Spinal cord (tissue), 10 donors: ENCODE results near the gene PNISR. TPM values are rescaled to one million over a fixed set of nuclear protein-coding genes. Genes with fewer than 3 reads are reported as not detected.

Experiments
- DNase-seq, 6 donors: peaks; one replicate each; pipeline versions ENCODE4 v3.0.0 to v3.0.0-alpha.2; 2013 to 2015; ENCODE audit warnings: low spot score in 6 of 6, low read depth in 4 of 6
- H3K27ac ChIP-seq: one replicate; pipeline ENCODE4 v1.5.1; 2013; ENCODE audit warnings: low read depth, low read length, control low read depth
- H3K27me3 ChIP-seq: one replicate; pipeline ENCODE4 v1.6.1; 2013; ENCODE audit warnings: low read length; ENCODE audit not compliant: control insufficient read depth, insufficient read depth
- H3K36me3 ChIP-seq: one replicate; pipeline ENCODE4 v1.6.1; 2013; ENCODE audit warnings: low read length; ENCODE audit not compliant: control insufficient read depth, insufficient read depth
- H3K4me1 ChIP-seq: one replicate; pipeline ENCODE4 v1.6.1; 2013; ENCODE audit warnings: low read length; ENCODE audit not compliant: control insufficient read depth, insufficient read depth
- H3K4me3 ChIP-seq: one replicate; pipeline ENCODE4 v1.5.1; 2013; ENCODE audit warnings: low read depth, low read length, control low read depth
- H3K9me3 ChIP-seq: one replicate; pipeline ENCODE4 v1.6.1; 2013; ENCODE audit warnings: low read length; ENCODE audit not compliant: control insufficient read depth, insufficient read depth
- WGBS: methylation state at CpG from one replicate; pipeline ENCODE4 v1.1.5; 2013; ENCODE audit warnings: missing lambda C conversion rate; ENCODE audit not compliant: insufficient coverage; 5-methylcytosine and 5-hydroxymethylcytosine counted together
- polyA plus RNA-seq, 2 donors: library from polyadenylated mRNA; unstranded; fragments of 120-200 nt; gene quantifications; one replicate each; pipeline ENCODE4 v1.2.1, GENCODE V29; 2013; ENCODE audit not compliant: insufficient read length in 2 of 2
- total RNA-seq, 2 donors: library from RNA; depleted of rRNA in 1 of 2; stranded (reverse); fragments of 120-200 nt in 1 of 2; fragments of >200 nt in 1 of 2; gene quantifications; one replicate each; pipeline versions ENCODE4 v1.2.3 to v1.2.4, GENCODE V29; 2013 to 2014
- donor health status: healthy.

PNISR gene
- total and polyA plus RNA-seq, 4 donors, result 159 to 204 (median 193) TPM

- DNase-seq, result no peak
- Histone ChIP-seq H3K4me1 (no peaks in the 10 kb centered on the region), H3K9me3 (no peaks in the 10 kb centered on the region), H3K27ac (no peak overlapping the region), H3K36me3 (no peaks in the 10 kb centered on the region), H3K4me3 (no peak overlapping the region), H3K27me3 (no peaks in the 10 kb centered on the region)
Measured at GRCh38 chr6:99378636-99379035, 46.5 kb downstream of the PNISR start.

DNA sequence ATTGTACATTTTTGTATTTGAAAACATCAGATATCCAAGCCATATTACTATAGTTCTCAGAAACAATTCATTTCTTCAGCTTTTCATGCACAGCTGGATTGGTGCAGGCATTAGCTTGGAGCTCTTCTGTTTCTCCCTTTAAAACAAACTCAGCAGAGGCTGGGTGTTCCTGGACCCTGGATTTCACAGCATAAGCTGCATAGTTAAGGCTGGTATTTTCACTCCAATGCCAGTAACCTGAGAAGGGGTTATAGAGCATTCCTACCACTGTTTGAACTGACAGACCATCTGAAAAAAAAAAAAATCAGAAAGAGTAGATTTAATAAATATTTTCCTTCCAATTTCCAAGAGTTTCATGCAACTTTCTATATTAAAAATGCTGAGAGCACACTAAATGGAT, 55.6 kb downstream of the PNISR start:
- H3K9me3 ChIP-seq, result no peaks in the 10 kb centered on the region
- peaks cover 3% of the 10 kb centered on the region for H3K36me3 ChIP-seq
- H3K4me3 ChIP-seq, result no peak overlapping the region
- no peaks in the 10 kb centered on the region for H3K4me1 ChIP-seq
- no peak overlapping the region for H3K27ac ChIP-seq
- H3K27me3 ChIP-seq, result no peaks in the 10 kb centered on the region
- no peak for DNase-seq

GRCh38 chr6:99366852-99367251, 58.3 kb downstream of the PNISR start:
- no peaks in the 10 kb centered on the region for H3K9me3 ChIP-seq
- H3K36me3 ChIP-seq, result peaks cover 3% of the 10 kb centered on the region
- no CpG with 5 or more reads among the region's 2 CpGs for WGBS
- no peak for DNase-seq
- H3K27me3 ChIP-seq, result no peaks in the 10 kb centered on the region
- no peak overlapping the region for H3K27ac ChIP-seq
- H3K4me1 ChIP-seq, result no peaks in the 10 kb centered on the region
- H3K4me3 ChIP-seq, result no peak overlapping the region

DNA sequence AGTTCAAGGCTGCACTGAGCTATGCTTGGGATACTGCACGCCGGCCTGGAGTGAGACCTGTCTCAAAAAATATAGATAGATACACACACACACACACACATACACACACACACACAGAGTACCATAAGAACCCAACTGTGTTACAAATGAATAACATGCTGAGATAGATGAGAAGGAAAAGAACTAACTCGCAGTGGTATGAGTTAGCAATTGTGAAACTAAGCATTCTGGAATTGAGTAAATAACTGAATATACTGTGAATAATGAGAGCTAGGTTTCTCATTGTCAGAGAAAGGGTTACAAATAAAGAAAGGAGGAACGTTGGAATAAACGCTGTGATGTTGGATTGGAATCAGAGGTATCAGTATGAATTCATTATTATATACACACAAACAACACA, 61.1 kb downstream of the PNISR start:
- Histone ChIP-seq H3K9me3 (no peaks in the 10 kb centered on the region), H3K27ac (no peak overlapping the region), H3K4me3 (no peak overlapping the region), H3K27me3 (no peaks in the 10 kb centered on the region), H3K4me1 (no peaks in the 10 kb centered on the region), H3K36me3 (peaks cover 2% of the 10 kb centered on the region)
- DNase-seq, result no peak
- 100% methylated on average over 1 of the region's 5 CpGs for WGBS

GRCh38 chr6:99362678-99363268, 62.3 kb downstream of the PNISR start:
- Histone ChIP-seq H3K4me1 (no peaks in the 10 kb centered on the region), H3K9me3 (no peaks in the 10 kb centered on the region), H3K36me3 (no peaks in the 10 kb centered on the region), H3K27me3 (no peaks in the 10 kb centered on the region), H3K4me3 (no peak overlapping the region), H3K27ac (no peak overlapping the region)
- whole genome bisulfite sequencing, result 94% methylated on average over 1 of the region's 1 CpG
- no peak for DNase-seq

DNA sequence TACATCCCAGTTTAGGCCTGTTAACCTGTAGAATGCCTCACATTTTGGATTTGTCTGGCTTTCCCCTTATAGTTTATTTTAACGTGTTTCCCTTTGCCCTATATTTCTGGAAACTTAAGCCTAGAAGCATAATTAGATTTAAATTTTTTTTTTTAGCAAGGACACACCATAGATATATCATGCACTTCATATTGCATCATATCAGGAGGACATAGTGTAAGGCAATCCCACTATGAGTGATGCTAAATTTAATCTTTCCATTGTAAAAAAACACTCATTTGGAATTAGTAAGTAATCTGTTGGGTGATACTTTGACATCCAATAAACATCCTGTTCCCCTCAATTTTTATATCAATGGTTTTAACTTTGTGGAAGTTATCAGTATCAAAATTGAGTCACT, 65.3 kb downstream of the PNISR start:
- H3K36me3 ChIP-seq, result no peaks in the 10 kb centered on the region
- H3K4me1 ChIP-seq, result no peaks in the 10 kb centered on the region
- H3K4me3 ChIP-seq, result no peak overlapping the region
- no CpG with 5 or more reads among the region's 1 CpG for WGBS
- no peaks in the 10 kb centered on the region for H3K9me3 ChIP-seq
- peaks cover 4% of the 10 kb centered on the region for H3K27me3 ChIP-seq
- no peak overlapping the region for H3K27ac ChIP-seq
- no peak for DNase-seq

GRCh38 chr6:99356641-99357040, 68.5 kb downstream of the PNISR start:
- DNase-seq, result no peak
- Histone ChIP-seq H3K4me1 (no peaks in the 10 kb centered on the region), H3K27ac (no peak overlapping the region), H3K27me3 (peaks cover 4% of the 10 kb centered on the region), H3K36me3 (no peaks in the 10 kb centered on the region), H3K4me3 (no peak overlapping the region), H3K9me3 (no peaks in the 10 kb centered on the region)
- 86% methylated on average over 1 of the region's 1 CpG for WGBS

GRCh38 chr6:99354983-99355382, 70.1 kb downstream of the PNISR start:
- H3K36me3 ChIP-seq, result no peaks in the 10 kb centered on the region
- H3K27me3 ChIP-seq, result peaks cover 4% of the 10 kb centered on the region
- 83% methylated on average over 4 of the region's 4 CpGs for WGBS
- H3K4me1 ChIP-seq, result peaks cover 5% of the 10 kb centered on the region
- no peak for DNase-seq
- no peak overlapping the region for H3K27ac ChIP-seq
- no peaks in the 10 kb centered on the region for H3K9me3 ChIP-seq
- no peak overlapping the region for H3K4me3 ChIP-seq

DNA sequence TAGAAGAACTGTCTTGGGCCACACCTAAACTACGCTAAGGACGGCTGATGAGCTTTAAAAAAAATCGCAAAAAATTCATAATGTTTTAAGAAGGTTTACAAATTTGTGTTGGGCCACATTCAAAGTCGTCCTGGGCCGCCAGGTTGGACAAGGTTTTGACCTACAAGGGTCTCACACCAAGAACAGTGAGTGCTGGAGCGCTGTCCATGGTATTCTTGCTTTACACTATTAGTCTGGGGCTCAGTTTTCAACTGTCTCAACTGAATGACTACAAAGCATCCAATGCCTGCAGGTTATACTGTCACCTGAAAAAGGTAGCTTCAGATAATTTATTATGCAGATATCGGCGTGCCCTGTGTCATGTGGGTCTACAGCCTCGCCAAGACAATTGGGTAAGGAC, 72.0 kb downstream of the PNISR start:
- DNase-seq, result no peak
- Histone ChIP-seq H3K9me3 (no peaks in the 10 kb centered on the region), H3K4me1 (peaks cover 9% of the 10 kb centered on the region), H3K36me3 (no peaks in the 10 kb centered on the region), H3K27ac (no peak overlapping the region), H3K27me3 (peaks cover 4% of the 10 kb centered on the region), H3K4me3 (no peak overlapping the region)
- WGBS, result 74% methylated on average over 6 of the region's 9 CpGs

DNA sequence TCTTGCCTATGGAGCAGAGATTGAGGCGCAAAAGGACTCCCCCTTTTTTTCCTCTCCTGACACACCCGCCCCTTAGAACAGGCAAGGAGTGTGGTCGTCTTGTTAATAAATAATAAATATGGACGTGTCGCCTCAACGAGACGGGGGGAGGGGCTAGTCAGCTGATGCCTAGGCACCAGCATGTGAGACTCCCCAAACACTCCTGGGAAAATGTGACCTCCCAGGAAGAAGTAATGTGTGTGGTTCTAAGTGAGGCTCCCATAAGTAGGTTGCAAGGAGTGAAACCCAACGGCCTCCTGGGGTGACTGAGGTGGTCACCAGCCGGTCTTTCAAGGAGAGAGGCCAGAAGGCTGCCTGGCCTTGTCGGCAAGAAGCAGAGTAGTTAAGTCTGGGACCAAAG, 74.5 kb downstream of the PNISR start:
- WGBS, result 33% methylated on average over 2 of the region's 10 CpGs
- H3K27ac ChIP-seq, result no peak overlapping the region
- H3K9me3 ChIP-seq, result no peaks in the 10 kb centered on the region
- H3K4me3 ChIP-seq, result no peak overlapping the region
- peaks cover 4% of the 10 kb centered on the region for H3K27me3 ChIP-seq
- no peaks in the 10 kb centered on the region for H3K36me3 ChIP-seq
- H3K4me1 ChIP-seq, result peaks cover 12% of the 10 kb centered on the region
- DNase-seq, result peak in 2 of 6 donors; percentile 5 to 27
